Measurements from ENCODE around the gene PIF1.
"Not testable (repeated sequence)": the region's sequence is repeated elsewhere in the genome, so short reads cannot be mapped to it uniquely, and the experiment has no call there.

Gene PIF1

GRCh38 chr15:64810497-64811326 is 14.7 kb downstream of the PIF1 start:
- no peak for DNase-seq (ENCODE audit: low read depth in 2 of 2)

DNA sequence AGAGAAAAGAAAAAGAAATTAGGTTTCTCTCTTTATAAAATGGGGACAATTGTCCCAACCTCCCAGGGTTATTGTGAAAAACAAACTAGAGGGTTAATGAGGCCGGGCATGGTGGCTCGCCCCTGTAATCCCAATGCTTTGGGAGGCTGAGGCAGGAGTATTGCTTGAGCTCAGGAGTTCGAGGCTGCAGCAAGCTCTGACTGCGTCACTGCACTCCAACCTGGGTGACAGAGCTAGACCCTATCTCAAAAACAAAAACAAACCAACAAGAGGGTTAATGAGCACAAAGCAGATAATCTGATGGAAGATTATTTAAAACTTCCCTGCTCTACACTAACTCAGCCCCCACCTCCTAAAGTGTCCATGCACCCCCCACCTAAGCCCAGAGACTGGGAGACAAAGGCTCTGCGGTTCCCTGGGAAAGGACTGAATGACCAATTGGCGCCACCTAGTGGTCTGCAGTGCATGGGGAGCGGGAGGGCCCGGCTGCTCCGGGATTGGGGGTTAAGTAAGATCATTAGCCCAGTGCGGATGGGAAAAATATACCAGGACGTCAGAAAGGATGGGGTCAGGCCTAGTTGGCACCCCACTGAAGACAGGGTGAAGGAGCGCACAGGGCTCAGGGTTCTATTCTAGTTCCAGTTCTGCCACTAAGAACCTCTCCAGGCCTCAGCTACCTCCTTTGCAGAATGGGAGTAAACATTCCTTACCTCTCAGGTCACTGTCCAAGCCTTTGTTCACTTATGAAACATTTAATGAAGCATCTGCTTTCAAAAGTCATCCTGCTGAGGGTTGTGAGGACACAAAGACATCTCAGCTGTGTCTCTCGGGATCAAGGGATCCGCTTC is 15.6 kb downstream of the PIF1 start:
- DNase-seq (ENCODE audit: low read depth in 2 of 2), result peak; percentile 29 to 41

- DNase-seq (ENCODE audit: low read depth in 2 of 2), result no peak
These were observed 16.5 kb downstream of the PIF1 start for GRCh38 chr15:64808785-64809453.

DNA sequence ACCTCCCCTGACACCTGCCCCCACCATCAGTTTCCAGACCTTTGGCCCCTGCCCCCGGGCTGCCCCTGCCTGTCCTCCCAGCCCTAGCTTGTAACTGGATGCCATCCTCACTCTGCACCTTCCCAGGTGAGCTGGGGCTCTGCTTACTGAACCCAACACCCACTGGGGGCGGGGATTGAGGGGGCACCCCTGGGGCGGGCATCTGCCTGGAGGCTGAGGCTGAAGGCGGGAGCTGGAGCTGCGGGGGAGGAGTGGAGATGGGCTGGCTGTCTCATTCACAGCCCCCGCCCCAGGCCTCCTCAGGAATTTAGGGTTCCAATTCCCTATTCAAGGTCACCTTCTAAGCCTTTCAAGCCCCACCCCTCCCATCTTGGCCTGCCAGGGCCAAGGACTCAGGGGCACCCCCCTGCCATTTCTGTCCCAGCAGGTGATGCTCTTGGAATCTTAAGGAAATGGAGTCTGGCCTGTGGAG is 17.7 kb downstream of the PIF1 start:
- no peak for DNase-seq (ENCODE audit: low read depth in 2 of 2)

DNA sequence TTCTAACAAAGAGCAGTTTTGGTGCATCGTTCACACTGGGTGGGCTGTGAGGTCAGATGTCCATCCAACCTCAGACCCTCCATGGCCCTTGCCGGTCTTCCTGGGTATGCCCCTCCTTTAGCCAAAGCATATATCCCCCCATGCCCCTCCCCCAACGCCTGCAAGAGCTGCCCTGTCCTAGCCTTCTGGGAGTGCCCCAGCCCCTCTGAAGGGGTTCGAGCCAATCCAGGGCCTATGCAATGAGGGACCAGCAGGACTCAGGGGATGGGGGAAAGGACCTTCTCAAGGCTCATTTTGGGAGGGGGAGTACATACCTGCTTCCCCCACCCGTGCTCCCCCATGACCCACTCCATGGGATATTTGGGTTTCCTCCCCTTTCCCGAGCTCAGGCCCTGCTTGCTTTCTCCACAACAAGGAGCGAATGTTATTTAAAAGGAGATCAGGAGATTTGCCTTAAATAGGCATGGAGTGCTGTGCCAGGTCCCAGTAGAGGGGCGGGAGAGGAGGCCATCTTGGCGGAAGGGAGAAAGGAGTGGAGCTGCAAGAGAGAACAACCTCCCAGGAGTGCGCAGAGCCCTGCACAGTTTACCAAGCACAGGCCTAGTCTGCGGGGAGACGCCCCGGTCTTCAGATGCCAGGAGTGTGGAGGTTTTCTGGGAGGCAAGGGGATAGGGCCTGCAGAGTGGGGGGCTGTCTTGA is 18.2 kb downstream of the PIF1 start:
- no peak for DNase-seq (ENCODE audit: low read depth in 2 of 2)

GRCh38 chr15:64806509-64806908 is 18.9 kb downstream of the PIF1 start:
- no peak for DNase-seq (ENCODE audit: low read depth in 2 of 2)

- no peak for DNase-seq (ENCODE audit: low read depth in 2 of 2)
These were observed 20.8 kb downstream of the PIF1 start for GRCh38 chr15:64804619-64805018.

- DNase-seq (ENCODE audit: low read depth in 2 of 2), result no peak
These were observed 21.9 kb downstream of the PIF1 start for GRCh38 chr15:64803526-64803925.

- DNase-seq (ENCODE audit: low read depth in 2 of 2), result no peak
These were observed 25.0 kb downstream of the PIF1 start for GRCh38 chr15:64800476-64800875.

- not testable (repeated sequence) for DNase-seq (ENCODE audit: low read depth in 2 of 2)
These were observed 26.5 kb downstream of the PIF1 start for GRCh38 chr15:64798905-64799304.

GRCh38 chr15:64795921-64796320 is 29.5 kb downstream of the PIF1 start:
- DNase-seq (ENCODE audit: low read depth in 2 of 2), result not testable (repeated sequence)

DNA sequence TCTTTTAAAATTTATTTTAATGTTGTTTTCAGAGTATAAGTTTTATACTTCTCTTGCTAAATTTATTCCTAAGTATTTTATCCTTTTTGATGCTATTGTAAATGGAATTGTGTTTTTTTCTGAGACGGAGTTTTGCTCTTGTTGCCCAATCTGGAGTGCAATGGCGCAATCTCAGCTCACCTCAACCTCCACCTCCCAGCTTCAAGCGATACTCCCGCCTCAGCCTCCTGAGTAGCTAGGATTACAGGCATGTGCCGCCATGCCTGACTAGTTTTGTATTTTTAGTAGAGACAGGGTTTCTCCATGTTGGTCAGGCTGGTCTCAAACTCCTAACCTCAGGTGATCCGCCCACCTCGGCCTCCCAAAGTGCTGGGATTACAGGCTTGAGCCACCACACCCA is 30.1 kb downstream of the PIF1 start:
- DNase-seq (ENCODE audit: low read depth in 2 of 2), result not testable (repeated sequence)

DNA sequence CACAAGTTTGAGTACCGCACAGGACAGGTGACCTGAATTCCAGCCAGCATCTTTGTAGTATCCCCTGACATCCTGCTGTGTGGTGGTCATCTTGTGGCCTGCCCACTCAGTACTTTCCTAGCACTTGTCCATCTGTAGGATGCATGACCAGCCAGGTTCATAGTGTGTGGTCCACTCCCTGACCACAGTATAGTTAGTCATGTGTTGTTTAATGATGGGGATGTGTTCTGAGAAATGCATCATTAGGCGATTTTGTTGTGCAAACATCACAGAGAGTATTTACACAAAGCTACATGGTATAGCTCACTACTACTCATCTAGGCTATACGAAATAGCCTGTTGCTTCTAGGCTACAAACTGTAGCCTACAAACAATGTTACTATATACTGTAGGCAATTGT is 33.2 kb downstream of the PIF1 start:
- no peak for DNase-seq (ENCODE audit: low read depth in 2 of 2)

- no peak for DNase-seq (ENCODE audit: low read depth in 2 of 2)
These were observed 34.0 kb downstream of the PIF1 start for GRCh38 chr15:64791401-64791800.

DNA sequence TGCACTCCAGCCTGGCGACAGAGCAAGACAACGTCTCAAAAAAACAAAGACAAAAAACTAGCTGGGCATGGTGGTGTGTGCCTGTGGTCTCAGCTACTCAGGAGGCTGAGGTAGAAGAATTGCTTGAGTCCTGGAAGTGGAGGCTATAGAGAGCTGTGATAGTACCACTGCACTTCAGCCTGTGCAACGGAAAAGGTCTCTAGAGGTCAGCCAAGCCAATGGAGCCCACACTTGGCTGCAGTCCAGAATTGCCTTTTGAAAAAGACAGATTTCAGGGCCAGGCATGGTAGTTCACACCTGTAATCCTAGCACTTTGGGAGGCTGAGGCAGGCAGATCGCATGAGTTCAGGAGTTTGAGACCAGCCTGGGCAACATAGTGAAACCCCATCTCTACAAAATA is 41.7 kb downstream of the PIF1 start:
- DNase-seq (ENCODE audit: low read depth in 2 of 2), result no peak

DNA sequence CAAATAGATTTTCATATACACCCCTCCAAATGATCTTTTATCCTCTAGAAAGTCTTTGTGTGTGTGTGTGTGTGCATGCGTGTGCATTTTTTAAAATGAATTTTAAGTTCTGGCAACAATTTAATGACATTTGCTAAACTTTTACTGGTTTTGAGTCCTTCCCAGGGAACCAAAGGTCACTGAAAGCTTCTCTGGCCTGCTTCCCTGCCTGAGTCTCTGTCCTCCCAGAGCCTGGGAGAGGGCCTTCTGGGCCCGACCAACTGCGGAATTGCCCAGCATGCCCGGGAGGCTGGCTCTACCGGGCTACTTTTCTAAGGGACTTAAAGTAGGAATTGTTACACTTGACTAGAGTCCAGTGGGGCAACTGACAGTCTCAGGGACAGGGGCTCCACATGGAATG is 42.7 kb downstream of the PIF1 start:
- DNase-seq (ENCODE audit: low read depth in 2 of 2), result no peak

- DNase-seq (ENCODE audit: low read depth in 2 of 2), result no peak
These were observed 44.1 kb downstream of the PIF1 start for GRCh38 chr15:64781299-64781698.

- no peak for DNase-seq (ENCODE audit: low read depth in 2 of 2)
These were observed 44.8 kb downstream of the PIF1 start for GRCh38 chr15:64780600-64781156.

DNA sequence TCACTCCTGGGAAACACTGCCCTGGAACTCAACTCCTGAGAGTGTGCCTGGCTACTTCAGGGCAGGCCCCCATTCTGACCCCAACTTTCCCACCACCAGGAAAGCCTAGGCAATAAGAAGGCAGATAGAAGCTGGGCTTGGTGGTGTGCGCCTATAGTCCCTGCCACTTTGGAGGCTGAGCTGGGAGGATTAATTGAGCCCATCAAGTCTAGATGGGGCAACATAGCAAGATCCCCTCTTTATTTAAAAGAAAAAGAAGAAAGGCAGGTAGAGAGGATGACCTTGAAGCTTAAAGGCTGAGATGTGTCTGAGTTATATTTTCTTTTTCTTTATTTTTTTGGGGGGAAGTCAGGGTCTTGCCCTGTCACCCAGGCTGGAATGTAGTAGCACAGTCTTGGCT is 45.8 kb downstream of the PIF1 start:
- no peak for DNase-seq (ENCODE audit: low read depth in 2 of 2)

- DNase-seq (ENCODE audit: low read depth in 2 of 2), result no peak
These were observed 46.4 kb downstream of the PIF1 start for GRCh38 chr15:64779024-64779423.

DNA sequence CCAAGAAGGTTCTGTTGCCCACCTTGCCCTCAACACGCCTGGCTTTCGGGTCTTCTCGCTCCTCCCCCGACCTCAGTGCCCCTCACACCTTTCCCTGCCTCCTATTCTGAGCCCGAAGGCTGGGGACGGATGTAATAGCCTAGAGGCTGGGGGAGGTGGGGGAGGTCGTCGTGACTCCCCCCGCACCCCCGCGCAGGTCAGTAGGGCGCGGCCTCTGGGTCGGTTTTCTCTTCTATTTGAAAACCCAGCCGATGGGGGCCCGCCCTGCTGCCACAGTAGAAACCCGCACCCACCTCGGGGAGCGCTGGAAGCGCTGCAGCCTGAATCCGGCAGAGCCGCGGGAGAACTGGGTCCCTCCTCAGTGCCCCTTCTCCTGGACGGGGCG is 49.1 kb downstream of the PIF1 start:
- no peak for DNase-seq (ENCODE audit: low read depth in 2 of 2)
